Gastrocnemius medialis (tissue), 4 donors: ENCODE measurements around the gene SERPINA6. TPM values are rescaled to one million over a fixed set of nuclear protein-coding genes. Genes with fewer than 3 reads are reported as not detected.

Experiments used
- ATAC-seq, 2 donors: fragments of 150-250 bp; one replicate each; pipeline ENCODE4 v1.9.1; 2016
- DNase-seq, 2 donors: peaks; one replicate each; pipeline ENCODE4 v3.0.0-alpha.2; 2019
- H3K27ac ChIP-seq, 4 donors: fragments of 200-600 bp; sonication (generic); 1 replicate in 1 of 4; 2 replicates in 3 of 4; pipeline ENCODE4 v1.5.1; 2016 to 2018; ENCODE audit warnings: mild to moderate bottlenecking in 2 of 4, moderate library complexity in 1 of 4
- H3K27me3 ChIP-seq, 3 donors: fragments of 200-600 bp; sonication (generic) in 2 of 3; 1 replicate in 1 of 3; 2 replicates in 2 of 3; pipeline versions ENCODE4 v1.5.1 to v1.6.0; 2016 to 2019; ENCODE audit warnings: mild to moderate bottlenecking in 1 of 3, moderate library complexity in 1 of 3
- H3K36me3 ChIP-seq, 2 donors: fragments of 200-600 bp; sonication (generic) in 1 of 2; one replicate each; pipeline ENCODE4 v1.5.1; 2017 to 2018
- H3K4me1 ChIP-seq, 2 donors: fragments of 200-600 bp; sonication (generic) in 1 of 2; one replicate each; pipeline ENCODE4 v1.5.1; 2016 to 2017; ENCODE audit warnings: mild to moderate bottlenecking in 2 of 2
- H3K4me3 ChIP-seq, 4 donors: fragments of 200-600 bp; sonication (generic) in 3 of 4; 1 replicate in 1 of 4; 2 replicates in 3 of 4; pipeline ENCODE4 v1.5.1; 2016 to 2019; ENCODE audit warnings: mild to moderate bottlenecking in 2 of 4
- H3K9me3 ChIP-seq, 3 donors: fragments of 200-600 bp; sonication (generic) in 2 of 3; 1 replicate in 1 of 3; 2 replicates in 2 of 3; pipeline ENCODE4 v1.5.1; 2016 to 2019
- POLR2A ChIP-seq, 2 donors: fragments of 450-650 bp; IDR thresholded peaks; one replicate each; pipeline ENCODE4 v1.6.1; 2017; ENCODE audit warnings: antibody characterized with exemption in 2 of 2, mild to moderate bottlenecking in 2 of 2, moderate library complexity in 2 of 2
- in situ Hi-C, 4 donors: fragments of 200-750 bp; cut with MboI; loops; one replicate each; pipeline versions ENCODE4 v1.15.0 to v1.8.0; 2017; ENCODE audit warnings: low sequenced_read_pairs in 4 of 4
- intact Hi-C: fragments of 100-400 bp; cut with DNase I; formaldehyde crosslinking; loops from one replicate; pipeline ENCODE4 v1.15.1; 2023; ENCODE audit warnings: low total_unique reads
- total RNA-seq, 4 donors: library from RNA; depleted of rRNA; stranded (reverse); fragments of >200 nt; gene quantifications; one replicate each; pipeline versions ENCODE4 v1.1.0 to v1.2.3, GENCODE V29; 2016
- TF ChIP-seq, protein P1 (sequence below), 5 experiments: fragments of 450-650 bp in 3 of 5; fragments of 200-600 bp in 2 of 5; sonication (generic) in 2 of 5; IDR thresholded peaks in 4 of 5; conservative IDR thresholded peaks in 1 of 5; 1 replicate in 4 of 5; 2 replicates in 1 of 5; pipeline ENCODE4 v1.5.1; 2016 to 2019; ENCODE audit warnings: antibody characterized with exemption in 5 of 5, mild to moderate bottlenecking in 3 of 5, moderate library complexity in 3 of 5

The SERPINA6 gene
- total RNA-seq, 4 donors from 2014 or later = 0.26 to 0.69 TPM; not detected in 2

DNA sequence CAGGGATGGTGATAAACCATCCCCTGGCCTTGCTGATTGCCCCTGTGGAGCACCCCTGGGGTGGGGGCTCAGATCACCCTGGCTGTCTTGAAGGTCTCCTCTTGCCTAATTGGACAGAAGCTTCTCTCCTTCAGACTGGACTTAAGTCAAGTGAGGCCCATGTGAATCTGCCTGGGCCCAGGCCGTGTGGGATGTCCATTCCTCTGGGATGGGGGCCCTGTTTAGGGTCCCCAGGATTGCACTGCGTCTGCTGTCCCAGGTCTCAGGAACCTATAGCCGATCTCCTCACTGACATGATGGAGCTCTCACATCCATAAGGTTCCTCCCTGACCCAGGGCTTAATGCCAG is 45.1 kb upstream of the SERPINA6 start:
- Histone ChIP-seq H3K27me3 (no peaks in the 10 kb centered on the region), H3K27ac (no peak overlapping the region), H3K4me3 (no peak overlapping the region), H3K9me3 (no peaks in the 10 kb centered on the region), H3K36me3 (no peaks in the 10 kb centered on the region), H3K4me1 (no peaks in the 10 kb centered on the region)
- intact Hi-C loops (no loop called here), in situ Hi-C loops (no loop called here)
- no peak for TF ChIP-seq POLR2A (IDR thresholded peaks at IDR 0.05)
- TF ChIP-seq, protein P1, sequence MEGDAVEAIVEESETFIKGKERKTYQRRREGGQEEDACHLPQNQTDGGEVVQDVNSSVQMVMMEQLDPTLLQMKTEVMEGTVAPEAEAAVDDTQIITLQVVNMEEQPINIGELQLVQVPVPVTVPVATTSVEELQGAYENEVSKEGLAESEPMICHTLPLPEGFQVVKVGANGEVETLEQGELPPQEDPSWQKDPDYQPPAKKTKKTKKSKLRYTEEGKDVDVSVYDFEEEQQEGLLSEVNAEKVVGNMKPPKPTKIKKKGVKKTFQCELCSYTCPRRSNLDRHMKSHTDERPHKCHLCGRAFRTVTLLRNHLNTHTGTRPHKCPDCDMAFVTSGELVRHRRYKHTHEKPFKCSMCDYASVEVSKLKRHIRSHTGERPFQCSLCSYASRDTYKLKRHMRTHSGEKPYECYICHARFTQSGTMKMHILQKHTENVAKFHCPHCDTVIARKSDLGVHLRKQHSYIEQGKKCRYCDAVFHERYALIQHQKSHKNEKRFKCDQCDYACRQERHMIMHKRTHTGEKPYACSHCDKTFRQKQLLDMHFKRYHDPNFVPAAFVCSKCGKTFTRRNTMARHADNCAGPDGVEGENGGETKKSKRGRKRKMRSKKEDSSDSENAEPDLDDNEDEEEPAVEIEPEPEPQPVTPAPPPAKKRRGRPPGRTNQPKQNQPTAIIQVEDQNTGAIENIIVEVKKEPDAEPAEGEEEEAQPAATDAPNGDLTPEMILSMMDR (IDR thresholded peaks at IDR 0.05 in 4 of 5, conservative IDR thresholded peaks at IDR 0.05 in 1 of 5) = no peak
- ATAC-seq (no peak), DNase-seq (no peak)

DNA sequence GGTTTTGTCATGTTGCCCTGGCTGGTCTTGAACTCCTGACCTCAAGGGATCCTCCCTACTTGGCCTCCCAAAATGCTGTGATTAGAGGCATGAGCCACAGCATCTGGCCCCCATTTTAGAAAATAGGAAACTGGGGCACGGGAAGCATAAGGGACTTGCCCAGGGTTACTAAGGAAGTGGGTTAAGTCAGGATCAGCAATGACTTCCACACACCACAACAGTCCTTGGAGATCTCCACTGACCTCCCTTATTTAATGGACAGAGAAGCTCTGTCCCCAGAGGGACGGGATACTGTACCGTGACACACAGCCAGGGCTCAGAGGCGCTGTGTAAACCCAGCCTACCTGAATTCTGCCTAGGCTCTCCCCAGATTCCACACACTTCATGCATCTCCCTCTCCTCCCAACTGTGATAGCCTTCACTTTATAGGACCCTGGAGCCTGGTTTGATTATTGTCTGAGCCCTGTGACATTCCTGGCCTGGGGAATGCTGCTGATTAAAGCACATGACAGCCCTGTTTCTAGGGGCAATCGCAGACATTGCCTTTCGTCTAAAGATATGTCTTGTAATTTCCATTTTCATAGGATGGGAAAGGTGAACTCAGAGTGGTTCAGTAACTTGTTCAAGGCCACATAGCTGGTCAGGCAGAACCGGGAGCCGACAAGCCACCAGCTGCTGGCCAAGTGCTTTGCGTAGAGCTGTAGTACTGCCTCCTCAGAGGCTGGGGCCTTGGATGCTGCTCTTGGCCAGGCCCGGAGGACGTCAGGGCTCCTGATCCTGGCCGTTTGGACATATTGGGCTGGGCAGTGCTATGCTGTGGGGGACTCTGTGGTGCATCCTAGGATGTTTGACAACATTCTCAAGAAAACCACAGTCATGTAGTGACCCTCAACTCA is 44.5 kb upstream of the SERPINA6 start:
- H3K4me3 ChIP-seq = no peak overlapping the region
- TF ChIP-seq, protein P1 (IDR thresholded peaks at IDR 0.05 in 4 of 5, conservative IDR thresholded peaks at IDR 0.05 in 1 of 5) = no peak
- no peak for TF ChIP-seq POLR2A (IDR thresholded peaks at IDR 0.05)

GRCh38 chr14:94366146-94366915 is 43.2 kb upstream of the SERPINA6 start, which contains the start of gene SERPINA2:
Gene SERPINA2, minus strand, starts transcription at chr14:94366698.
- ATAC-seq = no peak

More for the DNA sequence above, 44.5 kb upstream of the SERPINA6 start:
- in situ Hi-C loops (no loop called here), intact Hi-C loops (no loop called here)
- no peak for ATAC-seq
- Histone ChIP-seq H3K27me3 (no peaks in the 10 kb centered on the region), H3K27ac (no peak overlapping the region), H3K36me3 (no peaks in the 10 kb centered on the region), H3K9me3 (no peaks in the 10 kb centered on the region), H3K4me1 (no peaks in the 10 kb centered on the region)
- DNase-seq = no peak

DNA sequence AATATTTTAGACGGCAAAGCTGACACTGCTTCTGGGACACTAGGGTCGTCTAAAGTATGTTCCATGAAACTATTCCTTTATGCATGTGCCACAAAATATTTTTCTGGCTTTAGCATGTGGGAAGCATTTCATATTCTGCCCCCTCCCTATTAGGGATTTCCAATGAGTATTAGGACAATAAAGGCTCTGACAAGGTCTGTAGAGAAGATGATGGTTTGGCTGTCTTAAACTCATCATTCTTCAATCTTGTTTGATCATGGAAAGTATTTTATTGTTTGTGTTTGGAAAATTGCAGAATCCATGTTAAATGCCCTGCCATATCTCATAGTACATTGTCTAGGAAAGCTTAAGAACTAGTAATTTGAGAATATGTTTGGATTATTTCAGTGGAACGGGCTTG is 42.5 kb upstream of the SERPINA6 start:
- no peaks in the 10 kb centered on the region for H3K27me3 ChIP-seq
- in situ Hi-C loops (no loop called here), intact Hi-C loops (no loop called here)
- H3K9me3 ChIP-seq = no peaks in the 10 kb centered on the region
- no peak for DNase-seq
- no peak overlapping the region for H3K27ac ChIP-seq
- no peaks in the 10 kb centered on the region for H3K36me3 ChIP-seq
- no peak for ATAC-seq
- no peak overlapping the region for H3K4me3 ChIP-seq
- no peak for TF ChIP-seq POLR2A (IDR thresholded peaks at IDR 0.05)
- TF ChIP-seq, protein P1 (IDR thresholded peaks at IDR 0.05 in 4 of 5, conservative IDR thresholded peaks at IDR 0.05 in 1 of 5) = no peak
- no peaks in the 10 kb centered on the region for H3K4me1 ChIP-seq

More at GRCh38 chr14:94366146-94366915, 43.2 kb upstream of the SERPINA6 start, which contains the start of gene SERPINA2:
- in situ Hi-C loops = no loop called here
- H3K4me1 ChIP-seq = no peaks in the 10 kb centered on the region
- intact Hi-C loops = no loop called here
- no peak within 1 kb of the TSS for H3K4me3 ChIP-seq
- no peak within 1 kb of the TSS for H3K27ac ChIP-seq
- no peaks in the 10 kb centered on the region for H3K36me3 ChIP-seq
- TF ChIP-seq, protein P1 (IDR thresholded peaks at IDR 0.05 in 4 of 5, conservative IDR thresholded peaks at IDR 0.05 in 1 of 5) = no peak
- no peak for TF ChIP-seq POLR2A (IDR thresholded peaks at IDR 0.05)
- H3K9me3 ChIP-seq = no peaks in the 10 kb centered on the region
- DNase-seq = no peak
- no peaks in the 10 kb centered on the region for H3K27me3 ChIP-seq
